Brain microvascular endothelial cell (primary cell): ENCODE measurements around the gene LRPPRC.
"Not testable (repeated sequence)": the region's sequence is repeated elsewhere in the genome, so short reads cannot be mapped to it uniquely, and the experiment has no call there.

ENCODE experiments used
- DNase-seq: peaks from one replicate; pipeline ENCODE4 v3.0.0-alpha.2; 2020
- H3K27ac ChIP-seq: fragments of 250-450 bp; sonication (Bioruptor Pico); 2 replicates; pipeline ENCODE4 v1.5.1; 2020; ENCODE audit warnings: mild to moderate bottlenecking, moderate library complexity
- H3K27me3 ChIP-seq: fragments of 250-450 bp; sonication (Bioruptor Pico); replicated peaks from 2 replicates; pipeline ENCODE4 v1.5.1; 2020; ENCODE audit warnings: mild to moderate bottlenecking
- H3K36me3 ChIP-seq: fragments of 250-450 bp; sonication (Bioruptor Pico); replicated peaks from 2 replicates; pipeline ENCODE4 v1.5.1; 2020; ENCODE audit warnings: mild to moderate bottlenecking
- H3K4me3 ChIP-seq: 2 replicates; pipeline ENCODE4 v1.5.1; 2011; ENCODE audit warnings: low read depth, mild to moderate bottlenecking, control low read depth, low read length, moderate library complexity
- CTCF ChIP-seq: IDR thresholded peaks from 2 replicates; pipeline ENCODE4 v1.5.1; 2011; ENCODE audit warnings: low read depth, mild to moderate bottlenecking, moderate library complexity, low read length, control low read depth, inconsistent platforms; ENCODE audit errors: missing control alignments
- in situ Hi-C: cut with HindIII; loops from 2 replicates; pipeline ENCODE4 v1.10.0; 2017; ENCODE audit warnings: low sequenced_read_pairs, low pct_ligation_motif_present

LRPPRC gene

GRCh38 chr2:44037221-44037620 lies 41.4 kb upstream of the LRPPRC start:
- no peak for TF ChIP-seq CTCF
- no peak for DNase-seq
- Histone ChIP-seq H3K4me3 (no peak overlapping the region), H3K27ac (no peak overlapping the region), H3K27me3 (no peaks in the 10 kb centered on the region), H3K36me3 (no peaks in the 10 kb centered on the region)
- in situ Hi-C loops: no loop called here

- no peak for DNase-seq
- in situ Hi-C loops: no loop called here
- no peak for TF ChIP-seq CTCF
Observed at GRCh38 chr2:44033947-44034346, 38.2 kb upstream of the LRPPRC start.

GRCh38 chr2:44027076-44027475 lies 31.3 kb upstream of the LRPPRC start:
- H3K4me3 ChIP-seq, H3K36me3 ChIP-seq, in situ Hi-C loops, DNase-seq, H3K27ac ChIP-seq, H3K27me3 ChIP-seq: not testable (repeated sequence)

More at GRCh38 chr2:44033947-44034346, 38.2 kb upstream of the LRPPRC start:
- no peak overlapping the region for H3K27ac ChIP-seq
- no peaks in the 10 kb centered on the region for H3K27me3 ChIP-seq
- no peaks in the 10 kb centered on the region for H3K36me3 ChIP-seq
- no peak overlapping the region for H3K4me3 ChIP-seq

- in situ Hi-C loops: no loop called here
- Histone ChIP-seq H3K36me3 (no peaks in the 10 kb centered on the region), H3K4me3 (no peak overlapping the region), H3K27ac (no peak overlapping the region), H3K27me3 (no peaks in the 10 kb centered on the region)
- no peak for TF ChIP-seq CTCF
- DNase-seq: peak; percentile 25
Observed at GRCh38 chr2:44016282-44016681, 20.5 kb upstream of the LRPPRC start.

GRCh38 chr2:44015239-44015638 lies 19.4 kb upstream of the LRPPRC start:
- in situ Hi-C loops: no loop called here
- Histone ChIP-seq H3K27me3 (no peaks in the 10 kb centered on the region), H3K36me3 (no peaks in the 10 kb centered on the region), H3K4me3 (no peak overlapping the region), H3K27ac (no peak overlapping the region)
- TF ChIP-seq CTCF: no peak
- DNase-seq: no peak

GRCh38 chr2:44013205-44013604 lies 17.4 kb upstream of the LRPPRC start:
- H3K36me3 ChIP-seq, H3K27ac ChIP-seq, in situ Hi-C loops, H3K27me3 ChIP-seq, DNase-seq, H3K4me3 ChIP-seq: not testable (repeated sequence)

- no peaks in the 10 kb centered on the region for H3K27me3 ChIP-seq
- H3K36me3 ChIP-seq: no peaks in the 10 kb centered on the region
- in situ Hi-C loops: no loop called here
- no peak for TF ChIP-seq CTCF
- no peak for DNase-seq
- H3K4me3 ChIP-seq: no peak overlapping the region
- H3K27ac ChIP-seq: no peak overlapping the region
Observed at GRCh38 chr2:44010266-44010665, 14.5 kb upstream of the LRPPRC start.
